Measurements from ENCODE around the gene MAPK10.
"Not testable (repeated sequence)": the region's sequence is repeated elsewhere in the genome, so short reads cannot be mapped to it uniquely, and the experiment has no call there.

Gene MAPK10

DNA sequence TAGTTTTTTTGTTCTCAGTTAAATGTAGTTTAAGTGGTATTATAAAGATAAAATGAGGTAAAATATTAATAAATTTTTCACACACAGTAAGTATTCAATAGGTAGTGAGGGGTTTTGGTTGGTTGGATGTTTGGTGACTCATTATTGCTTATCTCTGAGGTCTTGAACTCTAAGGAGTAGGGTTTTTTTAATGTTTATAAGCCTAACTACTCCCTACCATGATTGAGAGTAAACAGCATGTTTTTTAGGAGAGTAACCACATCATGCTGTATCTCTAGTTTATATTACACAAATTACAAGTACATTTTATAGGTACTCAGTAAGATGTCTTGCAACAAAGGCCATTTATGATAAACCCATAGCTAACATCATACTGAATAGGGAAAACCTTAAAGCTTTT, 181.6 kb downstream of the MAPK10 start:
- no peak for DNase-seq

DNA sequence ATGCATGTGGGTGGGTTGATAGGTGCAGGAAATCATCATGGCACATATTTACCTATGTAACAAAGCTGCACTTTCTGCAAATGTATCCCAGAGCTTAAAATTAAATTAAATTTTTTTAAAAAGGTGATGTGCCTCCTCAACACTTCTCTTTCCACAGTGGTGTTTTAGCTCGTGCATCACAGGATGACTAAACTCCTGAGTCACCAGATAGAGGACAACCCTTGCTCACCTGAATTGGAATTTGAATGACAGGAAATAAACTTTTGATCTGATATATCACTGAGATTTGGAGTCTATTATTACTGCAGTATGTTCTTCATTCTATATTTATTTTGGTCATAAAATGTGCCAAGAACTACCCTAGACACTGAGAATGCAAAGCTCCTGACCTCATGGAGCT, 185.3 kb downstream of the MAPK10 start:
- no peak for DNase-seq

DNA sequence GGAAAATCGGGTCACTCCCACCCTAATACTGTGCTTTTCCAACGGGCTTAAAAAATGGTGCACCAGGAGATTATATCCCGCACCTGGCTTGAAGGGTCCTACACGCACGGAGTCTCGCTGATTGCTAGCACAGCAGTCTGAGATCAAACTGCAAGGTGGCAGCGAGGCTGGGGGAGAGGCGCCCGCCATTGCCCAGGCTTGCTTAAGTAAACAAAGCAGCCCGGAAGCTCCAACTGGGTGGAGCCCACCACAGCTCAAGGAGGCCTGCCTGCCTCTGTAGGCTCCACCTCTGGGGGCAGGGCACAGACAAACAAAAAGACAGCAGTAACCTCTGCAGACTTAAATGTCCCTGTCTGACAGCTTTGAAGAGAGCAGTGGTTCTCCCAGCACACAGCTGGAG, 191.5 kb downstream of the MAPK10 start:
- not testable (repeated sequence) for DNase-seq

DNA sequence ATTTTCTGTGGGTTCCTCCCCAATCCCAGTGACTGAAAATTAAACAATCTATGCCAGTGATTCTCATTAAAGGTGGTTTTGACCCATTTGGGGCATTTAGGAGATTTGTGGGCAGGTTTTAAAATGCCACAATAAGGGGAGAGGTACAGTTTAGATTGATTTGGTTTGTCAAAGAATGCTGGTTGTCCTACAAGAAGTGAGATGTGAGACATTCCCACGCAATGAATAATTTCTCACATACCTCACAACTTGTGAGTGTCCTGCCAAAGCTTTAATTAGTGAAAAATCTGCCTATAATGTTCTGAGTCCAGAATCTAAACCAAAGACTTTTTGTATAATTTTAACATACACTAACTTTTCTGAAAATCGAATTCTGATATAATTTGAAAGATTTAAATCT, 199.4 kb downstream of the MAPK10 start:
- DNase-seq: no peak

DNA sequence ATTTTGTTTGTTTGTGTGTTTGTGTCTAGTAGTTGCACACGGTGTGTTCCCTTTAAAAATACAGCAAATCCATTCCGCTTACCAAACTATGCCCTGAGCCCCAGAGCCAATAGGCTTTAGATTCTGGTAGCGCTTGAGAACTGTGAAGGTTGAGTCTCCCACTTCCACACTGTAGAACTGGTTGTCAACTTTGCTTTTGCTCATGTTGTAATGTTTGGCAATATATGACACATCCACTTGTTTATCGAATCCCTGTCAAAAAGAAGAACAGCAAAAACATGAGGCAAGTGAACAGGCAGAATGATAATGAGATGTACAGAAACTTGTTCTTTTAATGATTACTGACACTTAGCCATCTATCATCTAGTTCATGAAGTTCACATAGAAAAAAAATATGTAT, 200.6 kb downstream of the MAPK10 start:
- DNase-seq: no peak

DNA sequence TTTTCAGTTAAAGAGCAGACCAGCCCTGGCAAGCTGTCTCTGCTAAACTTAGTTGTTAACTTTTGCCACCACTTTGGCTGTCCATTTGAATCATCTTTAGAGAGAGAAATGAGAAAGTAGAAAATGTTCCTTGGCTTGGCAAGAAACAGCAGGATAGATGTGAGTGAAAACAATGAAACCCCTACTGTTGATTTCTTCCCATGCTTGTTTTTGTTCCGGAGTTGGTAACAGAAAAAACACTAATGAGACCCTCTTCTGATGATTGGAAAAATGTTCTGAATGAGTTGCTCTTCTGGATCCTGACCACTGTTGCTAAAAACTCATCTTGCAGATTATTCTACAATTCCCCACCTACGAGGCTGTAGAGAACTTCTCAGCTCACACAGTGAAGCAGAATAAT, 203.3 kb downstream of the MAPK10 start:
- no peak for DNase-seq

DNA sequence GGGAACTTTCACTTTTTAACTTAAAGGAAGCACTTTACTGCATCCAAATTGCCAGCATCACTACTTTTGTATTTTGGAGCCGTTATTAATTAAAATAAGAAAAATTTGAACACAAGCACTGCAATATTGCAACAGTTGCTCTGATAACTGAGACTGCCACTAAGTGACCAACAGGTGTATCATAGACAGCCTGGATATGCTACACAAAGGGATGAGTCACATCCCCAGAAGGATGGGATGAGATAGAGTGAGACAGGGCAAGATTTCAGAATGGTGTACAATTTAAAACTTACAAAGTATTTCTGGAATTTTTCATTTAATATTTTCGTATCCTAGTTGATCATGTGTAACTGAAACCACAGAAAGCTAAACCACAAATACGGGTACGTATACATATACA, 204.1 kb downstream of the MAPK10 start:
- no peak for DNase-seq

DNA sequence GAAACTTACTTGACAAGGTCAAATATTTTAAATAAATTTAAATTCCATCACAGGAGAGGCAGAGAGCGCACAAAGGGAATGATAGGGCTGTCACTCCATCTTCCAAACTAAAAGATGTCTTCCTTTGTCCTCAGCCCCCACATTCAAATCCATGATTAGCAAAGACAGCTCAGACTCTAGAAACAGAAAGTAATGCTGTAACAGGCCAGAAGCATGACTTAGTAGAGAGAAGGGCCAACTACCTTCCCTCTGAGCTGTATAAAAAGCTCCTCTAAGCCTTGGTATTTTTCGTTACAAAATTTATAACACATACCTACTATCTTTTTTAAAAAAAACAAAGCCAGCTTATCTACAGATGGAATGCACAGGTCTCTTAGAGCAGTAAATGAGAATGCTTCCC, 207.4 kb downstream of the MAPK10 start:
- no peak for DNase-seq

DNA sequence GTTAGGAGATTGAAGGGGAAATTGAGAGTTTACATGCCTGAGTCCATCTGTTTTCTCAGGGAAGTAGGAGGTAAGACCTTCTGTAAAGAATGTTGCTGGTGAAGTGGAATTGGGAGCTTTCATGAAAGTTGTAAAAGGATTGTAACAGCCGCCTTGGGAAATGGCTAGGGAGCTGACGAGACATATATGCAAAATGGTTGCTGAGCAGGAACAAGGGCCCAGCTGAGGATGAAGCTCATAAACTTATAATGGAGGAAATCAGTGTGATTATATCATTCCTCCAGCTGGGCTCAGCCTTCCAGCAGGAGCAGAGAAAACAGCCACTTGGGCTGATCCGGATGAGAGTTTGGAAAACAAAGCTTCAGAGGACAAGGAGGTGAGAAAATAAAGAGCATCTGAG, 208.7 kb downstream of the MAPK10 start:
- DNase-seq: no peak

DNA sequence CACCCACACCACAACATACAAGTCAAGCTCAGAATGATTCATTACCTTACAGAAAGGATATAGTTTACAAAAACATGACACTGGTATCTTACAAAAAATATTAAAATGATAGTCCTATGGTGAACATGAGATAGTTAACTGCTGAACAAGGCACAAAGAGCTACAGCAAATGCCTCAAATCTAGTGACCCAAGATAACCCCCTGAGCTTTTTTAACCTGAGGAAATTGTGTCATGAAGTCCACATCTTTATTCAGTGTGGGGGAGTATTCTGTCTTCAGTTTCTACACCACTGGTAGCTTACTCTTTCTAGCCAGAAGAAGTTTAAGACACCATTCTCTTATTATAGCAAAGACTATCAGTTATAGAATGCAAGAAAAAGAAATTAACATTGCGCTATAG, 218.7 kb downstream of the MAPK10 start:
- DNase-seq: no peak

DNA sequence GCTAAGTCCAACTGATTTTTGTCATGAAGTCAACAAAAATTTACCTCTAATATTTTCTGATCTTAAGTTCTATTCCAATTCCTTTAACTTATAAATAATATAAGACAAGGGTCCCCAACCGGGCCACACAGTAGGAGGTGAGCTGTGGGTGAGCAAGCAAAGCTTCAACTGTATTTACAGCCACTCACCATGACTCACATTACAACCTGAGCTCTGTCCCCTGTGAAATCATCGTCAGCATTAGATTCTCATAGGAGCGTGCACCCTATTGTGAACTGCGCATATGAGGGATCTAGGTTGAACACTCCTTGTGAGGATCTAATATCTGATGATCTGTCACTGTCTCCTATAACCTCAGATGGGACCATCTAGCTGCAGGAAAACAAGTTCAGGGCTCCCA, 227.4 kb downstream of the MAPK10 start:
- no peak for DNase-seq

DNA sequence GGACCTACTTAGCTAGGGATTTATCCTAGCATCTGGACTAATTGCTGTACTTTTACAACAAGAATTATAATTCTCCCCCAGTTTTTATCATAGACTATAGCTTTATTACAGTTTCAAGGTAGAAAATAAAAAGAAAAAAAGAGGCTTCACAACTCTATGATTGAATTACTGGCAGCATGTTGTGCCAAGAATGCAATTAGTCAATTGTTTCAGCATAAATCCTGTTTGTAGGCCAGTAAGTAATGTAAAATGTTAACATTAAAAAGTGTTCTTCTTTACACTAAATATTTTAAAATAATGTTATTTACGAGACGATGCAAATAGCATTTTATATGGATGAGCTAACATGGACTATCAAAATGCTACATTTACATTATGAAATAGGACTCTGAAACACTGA, 228.4 kb downstream of the MAPK10 start:
- no peak for DNase-seq

DNA sequence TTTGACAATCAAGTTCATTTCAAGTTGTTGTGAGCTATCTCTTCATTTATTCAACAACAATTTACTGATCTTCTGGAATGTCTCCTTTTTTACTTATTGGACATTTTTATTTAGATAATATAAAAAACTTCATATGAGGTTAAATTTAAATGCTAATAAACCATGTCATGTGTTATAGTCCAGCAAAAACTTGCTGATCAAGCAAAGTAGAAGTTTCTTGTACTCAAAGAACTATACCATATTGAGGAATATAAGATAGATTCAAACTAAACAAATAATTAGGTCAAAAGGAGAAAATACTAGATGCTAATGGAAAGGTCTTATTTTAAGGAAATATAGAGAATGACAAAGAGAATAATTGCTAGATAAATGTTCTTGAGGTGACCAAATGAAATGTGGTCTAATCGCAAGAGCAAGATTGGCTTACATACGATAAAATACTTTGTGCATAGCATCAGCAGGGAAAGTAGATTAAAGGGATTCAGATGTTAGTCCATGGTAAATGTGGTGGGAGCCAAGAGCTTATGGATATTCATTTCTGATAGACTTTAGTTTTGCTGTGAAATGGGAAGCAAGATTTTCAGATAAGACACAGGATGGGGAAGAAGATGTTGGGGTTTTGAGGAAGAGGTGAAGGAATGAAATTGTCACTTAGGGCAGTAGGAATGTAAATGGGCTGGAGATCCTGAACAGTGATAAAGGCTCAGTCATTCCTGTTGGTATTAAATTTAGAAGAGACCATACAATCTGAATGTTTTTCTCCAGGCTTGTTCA, 229.5 kb downstream of the MAPK10 start:
- no peak for DNase-seq

DNA sequence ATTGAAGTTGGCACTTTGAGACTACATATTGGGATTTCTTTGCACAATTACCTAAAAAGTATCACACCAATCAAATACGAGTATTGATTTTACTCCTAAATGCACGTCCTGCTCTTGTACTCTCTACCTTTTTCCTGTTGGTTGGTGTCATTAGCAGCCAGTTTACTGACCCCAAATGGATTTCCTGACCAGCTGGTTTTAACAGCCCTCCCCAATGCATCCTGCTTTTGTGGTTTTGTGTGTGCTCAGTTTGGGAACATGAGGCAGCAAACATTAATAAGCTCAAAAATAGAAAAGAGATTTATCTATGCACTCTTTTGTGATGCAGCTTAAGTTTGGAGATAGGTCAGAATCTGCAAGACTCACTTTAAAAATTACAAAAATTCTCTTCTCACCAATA, 230.3 kb downstream of the MAPK10 start:
- no peak for DNase-seq

DNA sequence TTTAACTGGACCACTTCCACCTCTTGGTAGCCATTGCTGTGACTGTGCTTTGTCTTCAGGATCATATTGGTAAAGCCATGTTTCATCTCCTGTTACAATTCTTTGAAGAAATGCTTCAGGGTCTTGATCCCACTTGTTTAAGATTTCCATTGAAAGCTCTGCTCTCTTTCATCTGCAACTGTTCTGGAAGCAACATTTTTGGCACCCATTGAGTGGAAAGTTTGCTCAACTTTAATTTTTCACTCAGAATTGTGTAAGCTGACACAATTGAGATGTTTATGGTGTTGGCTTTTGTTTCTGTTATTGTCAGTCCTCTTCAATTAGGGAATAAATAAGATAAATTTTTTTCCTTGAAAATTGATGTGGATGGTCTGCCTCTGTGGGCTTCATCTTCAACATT, 237.4 kb downstream of the MAPK10 start:
- no peak for DNase-seq

DNA sequence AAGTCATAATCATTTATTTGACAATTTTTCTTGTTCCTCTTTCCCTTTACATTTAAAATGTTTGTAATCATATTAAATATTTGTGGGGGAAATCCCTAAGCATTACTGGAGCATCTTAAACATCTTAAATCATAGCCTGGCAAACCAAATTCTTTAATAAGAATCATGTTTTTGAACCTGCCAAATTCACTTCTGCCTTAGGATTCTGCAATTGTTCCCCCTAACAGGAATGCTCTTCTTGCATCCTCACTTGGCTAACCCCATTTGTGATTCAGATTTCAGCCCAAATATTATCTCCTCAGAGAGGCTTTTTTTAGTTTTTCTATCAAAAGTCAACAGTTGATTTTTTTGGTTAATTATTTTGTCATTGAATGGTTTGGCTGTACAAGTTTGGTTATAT, 241.1 kb downstream of the MAPK10 start:
- no peak for DNase-seq

DNA sequence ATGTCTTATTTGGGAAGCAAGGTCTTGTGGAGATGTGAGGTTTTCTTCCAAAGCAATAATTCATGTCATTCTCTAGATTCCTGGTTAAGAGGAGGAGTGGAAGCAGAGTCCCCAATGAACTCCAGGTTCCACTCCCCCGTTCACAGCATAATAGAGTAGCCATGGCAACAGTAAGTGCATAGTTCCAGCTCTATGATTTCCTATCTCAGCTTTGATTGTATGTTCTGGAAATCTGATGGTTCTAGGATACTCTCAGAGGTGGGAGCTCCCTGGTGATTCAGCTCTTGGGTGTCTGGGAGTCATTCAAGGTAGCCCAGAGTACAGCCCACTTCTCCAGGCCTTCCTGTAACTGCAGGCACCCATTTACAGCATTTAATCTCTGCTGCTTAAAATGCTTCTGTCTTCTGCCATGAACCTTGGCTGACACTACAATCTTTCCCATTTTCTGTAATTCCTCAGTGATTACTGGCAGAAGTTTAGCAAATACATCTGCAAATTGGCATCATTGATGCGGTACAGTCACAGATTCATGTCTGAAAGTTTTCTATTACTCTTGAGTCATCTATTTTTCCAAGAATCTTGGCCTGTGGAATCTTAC, 242.0 kb downstream of the MAPK10 start:
- DNase-seq: no peak

DNA sequence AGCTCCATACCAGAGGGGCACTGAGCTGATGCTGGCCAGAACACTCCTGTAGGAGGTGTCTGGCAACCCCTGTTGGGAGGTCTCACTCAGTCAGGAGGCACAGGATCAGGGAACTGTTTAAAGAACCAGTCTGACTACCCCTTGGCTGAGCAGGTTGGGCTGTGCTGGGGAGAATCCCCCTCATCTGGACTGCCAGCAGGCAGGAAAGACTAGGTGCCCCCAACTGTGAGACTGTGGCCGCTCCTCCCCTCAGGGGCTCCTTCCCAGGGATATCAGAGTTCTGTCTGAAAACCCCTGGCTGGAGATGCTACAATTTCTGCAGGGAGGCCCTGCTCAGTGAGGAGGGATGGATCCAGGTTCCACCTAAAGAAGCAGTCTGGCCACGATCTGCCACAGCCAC, 245.3 kb downstream of the MAPK10 start:
- DNase-seq: no peak

DNA sequence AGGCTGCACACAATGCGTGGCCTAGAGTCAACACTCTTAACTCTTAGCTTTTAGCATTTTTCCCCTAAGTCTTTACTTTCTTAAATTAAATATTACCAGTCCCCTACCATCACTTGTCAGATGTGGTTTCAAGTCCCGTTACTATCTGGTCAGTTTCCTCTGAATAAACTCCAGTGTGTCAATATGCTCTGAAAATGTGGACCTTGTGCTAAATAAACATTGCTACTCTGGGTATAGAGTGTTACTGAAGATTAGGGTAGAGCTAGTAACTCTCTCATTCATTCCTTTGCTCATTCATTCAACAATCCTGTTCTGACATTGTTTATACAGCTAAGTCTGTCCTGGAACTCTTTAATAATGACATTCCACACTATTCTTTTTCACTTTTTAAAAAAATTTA, 251.0 kb downstream of the MAPK10 start:
- DNase-seq: no peak

DNA sequence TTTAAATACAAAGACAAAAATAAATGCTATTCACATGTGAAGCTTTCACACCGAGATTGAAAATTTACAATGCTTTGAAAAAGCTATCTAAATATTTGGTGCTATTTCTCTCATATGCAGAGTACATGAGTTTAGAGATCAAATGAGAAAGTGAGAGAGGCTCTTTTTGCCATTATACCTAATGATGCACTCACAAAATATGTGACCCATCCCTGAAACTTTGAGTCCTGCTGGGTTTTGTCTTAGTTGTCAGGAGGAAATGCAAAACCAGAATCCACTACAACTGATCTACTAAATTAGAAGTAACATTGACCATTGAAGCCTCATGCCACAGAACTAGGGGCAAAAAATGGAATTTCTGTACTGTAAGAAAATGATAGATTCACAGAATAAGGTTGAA, 251.7 kb downstream of the MAPK10 start:
- no peak for DNase-seq

DNA sequence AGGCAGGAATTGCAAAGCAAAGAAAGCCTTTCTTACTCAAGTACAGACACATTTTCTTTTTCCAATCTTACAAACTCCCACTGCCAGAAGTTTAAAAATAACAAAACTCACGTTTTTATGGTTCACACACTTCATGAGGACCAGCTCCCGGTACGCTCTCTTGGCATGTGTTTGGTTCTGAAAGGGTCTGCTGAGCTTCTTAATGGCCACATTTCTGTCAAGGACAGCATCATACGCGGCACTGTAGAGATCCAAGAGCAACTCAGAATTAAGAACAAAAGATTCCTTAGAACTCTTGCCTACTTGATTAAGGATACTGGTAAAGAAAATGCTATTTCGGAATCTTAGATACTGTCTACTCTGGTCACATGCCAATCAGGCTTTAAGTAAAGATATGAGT, 252.7 kb downstream of the MAPK10 start:
- no peak for DNase-seq

DNA sequence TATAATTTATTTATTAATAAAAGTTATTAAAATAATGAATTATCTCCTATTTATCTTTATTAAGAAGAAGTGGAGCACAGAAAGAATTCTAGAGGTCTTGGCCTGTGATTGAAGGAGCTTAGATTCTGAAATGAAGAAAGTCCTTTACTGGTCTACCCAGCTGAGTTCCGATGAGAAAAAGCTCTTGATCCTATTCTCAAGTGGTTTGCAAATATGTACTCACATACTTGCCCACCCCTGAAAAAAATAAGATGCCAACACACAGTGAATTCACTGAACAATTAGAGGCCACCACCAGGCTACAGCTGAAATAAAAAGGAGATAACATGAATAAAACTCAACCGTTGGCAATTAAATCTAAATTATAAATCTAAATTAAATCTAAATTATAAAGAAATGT, 253.4 kb downstream of the MAPK10 start:
- DNase-seq: no peak

DNA sequence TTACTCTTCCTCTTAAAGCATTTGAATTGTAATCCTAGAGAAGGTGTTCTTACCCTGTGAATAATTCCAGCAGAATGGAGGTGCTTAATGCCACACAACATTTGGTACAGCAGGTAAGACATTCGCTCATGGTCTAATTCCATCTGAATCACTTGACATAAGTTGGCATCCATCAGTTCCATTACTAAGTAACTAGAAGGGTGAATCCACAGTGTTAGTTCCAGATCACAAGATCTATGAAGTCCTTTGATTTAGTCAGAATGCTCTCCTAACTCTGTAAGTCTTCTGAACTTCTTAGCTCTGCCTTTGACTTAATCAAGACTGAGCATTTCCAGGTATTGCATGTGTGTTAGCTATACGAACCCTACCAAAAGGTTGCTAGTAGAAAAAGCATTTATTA, 258.0 kb downstream of the MAPK10 start:
- no peak for DNase-seq

DNA sequence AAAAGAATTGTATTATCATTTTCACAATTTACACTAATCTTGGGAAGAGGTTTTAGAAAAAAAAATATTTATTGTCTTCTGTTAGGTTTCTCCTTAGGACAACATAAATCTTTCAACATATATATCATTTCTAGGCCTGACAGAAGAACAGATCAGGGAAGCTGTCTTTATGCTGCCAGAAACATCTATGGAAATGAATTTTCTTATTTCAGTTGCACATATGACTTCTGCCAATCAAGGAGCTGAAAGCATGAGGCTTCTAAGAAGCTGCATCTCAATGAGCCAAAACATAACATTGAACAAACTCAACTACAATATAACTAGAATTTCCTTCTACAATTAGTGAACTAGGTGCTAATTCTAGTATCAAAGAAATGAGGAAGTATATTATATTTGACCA, 258.4 kb downstream of the MAPK10 start:
- DNase-seq: no peak
